ENCODE results near the gene NPAS2. TPM values are rescaled to one million over a fixed set of nuclear protein-coding genes. Genes with fewer than 3 reads are reported as not detected.

Gene NPAS2
- total RNA-seq, 1 donor from 2014 or later = 10.7 TPM

GRCh38 chr2:100803334-100803733, 16.6 kb upstream of the NPAS2 start:
- H3K4me3 Mint-ChIP-seq = no peak overlapping the region
- no peak overlapping the region for H3K27ac Mint-ChIP-seq
- no peaks in the 10 kb centered on the region for H3K36me3 Mint-ChIP-seq
- no peak for DNase-seq (ENCODE audit: extremely low spot score, unreplicated experiment)
- H3K9me3 Mint-ChIP-seq = no peaks in the 10 kb centered on the region
- TF ChIP-seq, protein P1, sequence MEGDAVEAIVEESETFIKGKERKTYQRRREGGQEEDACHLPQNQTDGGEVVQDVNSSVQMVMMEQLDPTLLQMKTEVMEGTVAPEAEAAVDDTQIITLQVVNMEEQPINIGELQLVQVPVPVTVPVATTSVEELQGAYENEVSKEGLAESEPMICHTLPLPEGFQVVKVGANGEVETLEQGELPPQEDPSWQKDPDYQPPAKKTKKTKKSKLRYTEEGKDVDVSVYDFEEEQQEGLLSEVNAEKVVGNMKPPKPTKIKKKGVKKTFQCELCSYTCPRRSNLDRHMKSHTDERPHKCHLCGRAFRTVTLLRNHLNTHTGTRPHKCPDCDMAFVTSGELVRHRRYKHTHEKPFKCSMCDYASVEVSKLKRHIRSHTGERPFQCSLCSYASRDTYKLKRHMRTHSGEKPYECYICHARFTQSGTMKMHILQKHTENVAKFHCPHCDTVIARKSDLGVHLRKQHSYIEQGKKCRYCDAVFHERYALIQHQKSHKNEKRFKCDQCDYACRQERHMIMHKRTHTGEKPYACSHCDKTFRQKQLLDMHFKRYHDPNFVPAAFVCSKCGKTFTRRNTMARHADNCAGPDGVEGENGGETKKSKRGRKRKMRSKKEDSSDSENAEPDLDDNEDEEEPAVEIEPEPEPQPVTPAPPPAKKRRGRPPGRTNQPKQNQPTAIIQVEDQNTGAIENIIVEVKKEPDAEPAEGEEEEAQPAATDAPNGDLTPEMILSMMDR (conservative IDR thresholded peaks at IDR 0.05) = no peak
- H3K4me1 Mint-ChIP-seq (ENCODE audit: unreplicated experiment) = no peaks in the 10 kb centered on the region
- peaks cover 19% of the 10 kb centered on the region for H3K27me3 Mint-ChIP-seq

DNA sequence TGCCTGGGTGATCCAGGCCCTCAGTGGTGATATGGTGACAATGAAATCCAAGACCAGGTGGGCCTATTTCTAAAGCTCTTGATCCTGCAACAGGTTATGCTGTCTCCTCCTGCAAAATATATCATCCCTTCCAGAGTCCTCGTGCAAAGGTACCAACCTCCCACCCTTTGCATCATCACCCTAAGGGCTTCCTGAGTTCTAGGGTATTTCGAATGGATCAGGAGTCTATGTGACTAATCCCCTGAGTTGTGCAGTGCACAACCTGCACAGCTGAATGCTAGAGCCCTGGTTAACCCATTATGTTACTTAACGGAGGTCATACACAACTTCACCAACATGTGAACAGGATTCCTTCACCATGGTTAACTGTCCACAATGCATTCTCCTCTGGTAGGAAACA, 13.4 kb upstream of the NPAS2 start:
- H3K36me3 Mint-ChIP-seq = no peaks in the 10 kb centered on the region
- DNase-seq (ENCODE audit: extremely low spot score, unreplicated experiment) = no peak
- H3K27me3 Mint-ChIP-seq = peaks cover 35% of the 10 kb centered on the region
- TF ChIP-seq, protein P1 (conservative IDR thresholded peaks at IDR 0.05) = no peak
- H3K4me1 Mint-ChIP-seq (ENCODE audit: unreplicated experiment) = no peaks in the 10 kb centered on the region
- H3K9me3 Mint-ChIP-seq = peaks cover 4% of the 10 kb centered on the region
- H3K4me3 Mint-ChIP-seq = no peak overlapping the region
- no peak overlapping the region for H3K27ac Mint-ChIP-seq

DNA sequence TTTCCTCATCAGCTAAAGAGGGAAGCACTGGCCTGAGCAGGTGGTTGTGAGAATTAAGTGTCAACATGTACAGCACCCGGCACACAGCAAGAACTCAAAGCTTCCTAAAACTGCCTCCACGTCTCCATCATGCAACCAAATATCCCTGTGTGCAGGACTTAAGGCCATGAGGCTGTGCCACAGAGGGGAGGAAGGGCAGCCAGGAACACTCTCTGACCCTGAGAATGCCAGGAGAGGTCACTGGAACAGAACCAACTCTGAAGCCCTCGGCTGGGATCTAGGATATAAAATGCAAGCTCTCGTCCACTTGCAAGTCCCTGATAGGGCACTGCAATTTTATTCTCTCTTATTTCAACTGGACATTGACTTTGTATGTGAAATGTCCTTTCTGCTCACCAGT, 12.2 kb upstream of the NPAS2 start:
- DNase-seq (ENCODE audit: extremely low spot score, unreplicated experiment) = no peak
- Mint-ChIP-seq H3K27ac (no peak overlapping the region), H3K27me3 (peaks cover 35% of the 10 kb centered on the region), H3K4me1 (ENCODE audit: unreplicated experiment) (peaks cover 6% of the 10 kb centered on the region), H3K4me3 (no peak overlapping the region), H3K9me3 (peaks cover 4% of the 10 kb centered on the region), H3K36me3 (no peaks in the 10 kb centered on the region)
- TF ChIP-seq, protein P1 (conservative IDR thresholded peaks at IDR 0.05) = no peak

DNA sequence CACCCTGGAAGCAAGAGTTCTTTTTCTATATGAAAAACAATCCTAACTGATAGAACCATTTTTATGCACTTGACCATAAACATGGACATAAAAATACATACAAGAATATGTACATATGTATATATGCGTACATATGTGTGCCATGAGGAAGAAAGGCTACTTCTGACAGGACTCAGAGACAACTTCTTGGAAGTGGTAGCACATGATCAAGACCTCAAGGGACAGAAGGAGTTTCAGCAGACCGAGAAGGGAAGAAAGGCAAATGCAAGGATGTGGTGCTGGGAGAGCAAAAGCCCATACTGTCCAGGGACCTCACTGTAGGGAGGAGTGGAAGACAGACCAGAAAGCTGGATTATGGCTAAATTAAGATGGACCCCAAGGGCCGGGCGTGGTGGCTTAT, 11.4 kb upstream of the NPAS2 start:
- H3K36me3 Mint-ChIP-seq = no peaks in the 10 kb centered on the region
- no peak overlapping the region for H3K27ac Mint-ChIP-seq
- H3K4me1 Mint-ChIP-seq (ENCODE audit: unreplicated experiment) = peaks cover 7% of the 10 kb centered on the region
- peaks cover 38% of the 10 kb centered on the region for H3K27me3 Mint-ChIP-seq
- peaks cover 4% of the 10 kb centered on the region for H3K9me3 Mint-ChIP-seq
- TF ChIP-seq, protein P1 (conservative IDR thresholded peaks at IDR 0.05) = no peak
- H3K4me3 Mint-ChIP-seq = no peak overlapping the region
- no peak for DNase-seq (ENCODE audit: extremely low spot score, unreplicated experiment)

GRCh38 chr2:100809506-100809905, 10.4 kb upstream of the NPAS2 start:
- H3K4me1 Mint-ChIP-seq (ENCODE audit: unreplicated experiment) = peaks cover 7% of the 10 kb centered on the region
- peaks cover 4% of the 10 kb centered on the region for H3K9me3 Mint-ChIP-seq
- peaks cover 38% of the 10 kb centered on the region for H3K27me3 Mint-ChIP-seq
- no peak overlapping the region for H3K27ac Mint-ChIP-seq
- no peak for DNase-seq (ENCODE audit: extremely low spot score, unreplicated experiment)
- H3K36me3 Mint-ChIP-seq = no peaks in the 10 kb centered on the region
- TF ChIP-seq, protein P1 (conservative IDR thresholded peaks at IDR 0.05) = no peak
- no peak overlapping the region for H3K4me3 Mint-ChIP-seq

- Mint-ChIP-seq H3K27me3 (peaks cover 39% of the 10 kb centered on the region), H3K36me3 (no peaks in the 10 kb centered on the region), H3K9me3 (peaks cover 4% of the 10 kb centered on the region), H3K4me1 (ENCODE audit: unreplicated experiment) (peaks cover 7% of the 10 kb centered on the region), H3K27ac (no peak overlapping the region), H3K4me3 (no peak overlapping the region)
- no peak for DNase-seq (ENCODE audit: extremely low spot score, unreplicated experiment)
- TF ChIP-seq, protein P1 (conservative IDR thresholded peaks at IDR 0.05) = no peak
Measured at GRCh38 chr2:100810603-100811145, 9.3 kb upstream of the NPAS2 start.

Data from type B pancreatic cell (in vitro differentiated cells).